ENCODE results near the gene SERTAD2. TPM values are rescaled to one million over a fixed set of nuclear protein-coding genes. Genes with fewer than 3 reads are reported as not detected.

SERTAD2 gene
- total RNA-seq, 3 donors from 2014 or later, result 12.8 to 20.0 (median 17.0) TPM

DNA sequence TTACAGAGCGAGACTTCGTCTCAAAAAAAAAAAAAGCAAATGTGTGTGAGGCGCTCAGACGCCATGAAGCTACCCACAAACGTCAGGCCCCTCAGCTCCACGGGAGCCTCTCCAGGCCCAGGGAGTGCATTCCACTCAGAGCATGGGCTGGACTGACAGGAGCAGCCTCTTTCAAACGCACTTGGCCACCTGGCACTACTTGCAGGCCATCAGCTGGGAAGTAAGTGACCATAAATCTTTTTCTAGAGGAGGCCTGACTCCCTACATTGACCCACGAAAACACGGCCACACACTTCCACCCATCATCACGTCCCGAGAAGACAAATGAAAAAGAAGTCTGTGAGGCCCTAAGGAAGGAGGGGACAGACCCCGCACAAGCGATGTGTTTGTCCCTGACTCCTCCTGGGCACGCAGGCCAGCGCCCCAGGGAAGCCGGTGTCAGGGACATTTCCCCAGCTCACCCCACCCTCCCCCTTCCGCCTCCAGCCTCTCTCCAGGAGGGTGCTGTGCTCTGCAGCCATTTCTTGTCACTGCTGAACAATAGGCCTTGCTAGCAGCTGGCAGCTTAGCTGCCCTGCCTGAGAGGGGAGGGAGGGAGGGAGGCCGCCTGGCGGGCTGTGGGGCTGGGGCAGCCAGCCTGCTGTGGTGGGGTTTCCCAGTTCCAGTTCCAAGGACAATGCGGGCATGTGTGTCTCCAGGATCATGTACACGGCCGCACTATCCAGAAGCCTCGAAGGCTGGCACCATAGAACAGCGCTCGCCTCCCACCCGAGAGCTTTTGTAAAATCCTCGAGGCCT lies 26.6 kb downstream of the SERTAD2 start:
- no peaks in the 10 kb centered on the region for H3K36me3 ChIP-seq
- TF ChIP-seq POLR2AphosphoS5 (IDR thresholded peaks at IDR 0.05) (no peak), POLR2A (IDR thresholded peaks at IDR 0.05) (no peak), CTCF (IDR thresholded peaks at IDR 0.05) (no peak)
- DNase-seq (ENCODE audit: low spot score in 2 of 2), result no peak
- no peak overlapping the region for H3K27ac ChIP-seq
- H3K9me3 ChIP-seq, result no peaks in the 10 kb centered on the region
- H3K27me3 ChIP-seq, result no peaks in the 10 kb centered on the region
- intact Hi-C loops (cut with DNase I; ENCODE audit: low total_unique reads), result loop anchor here (1.0 kb wide), 1 partner anchor 155 kb away; no protein-coding TSS in a partner anchor
- no peak overlapping the region for H3K4me3 ChIP-seq
- H3K4me1 ChIP-seq, result no peaks in the 10 kb centered on the region

GRCh38 chr2:64626146-64626809 lies 27.4 kb downstream of the SERTAD2 start:
- TF ChIP-seq POLR2AphosphoS5 (IDR thresholded peaks at IDR 0.05) (no peak), POLR2A (IDR thresholded peaks at IDR 0.05) (no peak), CTCF (IDR thresholded peaks at IDR 0.05) (no peak)
- no peak for DNase-seq (ENCODE audit: low spot score in 2 of 2)
- H3K27ac ChIP-seq, result no peak overlapping the region
- intact Hi-C loops (cut with DNase I; ENCODE audit: low total_unique reads), result loop anchor here (1.0 kb wide), 1 partner anchor 156 kb away; no protein-coding TSS in a partner anchor
- H3K36me3 ChIP-seq, result no peaks in the 10 kb centered on the region
- no peak overlapping the region for H3K4me3 ChIP-seq
- no peaks in the 10 kb centered on the region for H3K4me1 ChIP-seq
- no peaks in the 10 kb centered on the region for H3K9me3 ChIP-seq
- no peaks in the 10 kb centered on the region for H3K27me3 ChIP-seq

GRCh38 chr2:64625299-64626145 lies 28.2 kb downstream of the SERTAD2 start:
- no peaks in the 10 kb centered on the region for H3K4me1 ChIP-seq
- H3K27ac ChIP-seq, result no peak overlapping the region
- DNase-seq (ENCODE audit: low spot score in 2 of 2), result no peak
- no peak for TF ChIP-seq POLR2A (IDR thresholded peaks at IDR 0.05)
- no peak for TF ChIP-seq POLR2AphosphoS5 (IDR thresholded peaks at IDR 0.05)
- no peak for TF ChIP-seq CTCF (IDR thresholded peaks at IDR 0.05)
- no peaks in the 10 kb centered on the region for H3K36me3 ChIP-seq
- no peak overlapping the region for H3K4me3 ChIP-seq
- H3K27me3 ChIP-seq, result no peaks in the 10 kb centered on the region
- no peaks in the 10 kb centered on the region for H3K9me3 ChIP-seq
- intact Hi-C loops (cut with DNase I; ENCODE audit: low total_unique reads), result loop anchor here (1.0 kb wide), 1 partner anchor 157 kb away; no protein-coding TSS in a partner anchor

GRCh38 chr2:64624862-64625261 lies 28.9 kb downstream of the SERTAD2 start:
- DNase-seq (ENCODE audit: low spot score in 2 of 2), result no peak
- no peak overlapping the region for H3K27ac ChIP-seq
- intact Hi-C loops (cut with DNase I; ENCODE audit: low total_unique reads), result no loop called here
- H3K27me3 ChIP-seq, result no peaks in the 10 kb centered on the region
- TF ChIP-seq POLR2A (IDR thresholded peaks at IDR 0.05) (no peak), CTCF (IDR thresholded peaks at IDR 0.05) (no peak), POLR2AphosphoS5 (IDR thresholded peaks at IDR 0.05) (no peak)
- H3K4me1 ChIP-seq, result no peaks in the 10 kb centered on the region
- H3K36me3 ChIP-seq, result no peaks in the 10 kb centered on the region
- no peak overlapping the region for H3K4me3 ChIP-seq
- no peaks in the 10 kb centered on the region for H3K9me3 ChIP-seq
